ENCODE data around the gene SLC24A3.

DNA sequence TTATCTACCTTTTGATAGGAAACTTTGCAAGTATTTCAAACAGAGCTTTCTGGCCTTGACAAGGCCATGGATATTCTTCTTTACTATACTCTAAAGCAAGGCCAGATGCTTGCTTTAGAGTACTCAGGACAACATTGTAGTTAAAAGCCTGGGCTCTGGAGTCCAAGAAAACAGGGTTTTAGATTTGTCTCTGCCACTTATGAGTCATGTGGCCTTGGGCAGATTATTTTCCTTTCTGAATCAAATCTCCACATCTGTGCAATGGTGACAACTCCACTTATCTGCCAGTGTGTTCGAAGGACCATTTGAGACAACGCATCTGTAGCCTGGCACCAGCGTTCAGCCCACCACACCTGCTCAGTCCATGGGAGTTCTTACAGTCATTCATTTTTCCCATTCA, 279.7 kb downstream of the SLC24A3 start:
- TF ChIP-seq EZH2phosphoT487 (IDR thresholded peaks at IDR 0.05; ENCODE audit: insufficient read depth, low read depth) (no peak), EZH2 (IDR thresholded peaks at IDR 0.05; ENCODE audit: insufficient read depth, poor library complexity, severe bottlenecking) (no peak)
